Measurements from ENCODE around the gene FOXN3. TPM values are rescaled to one million over a fixed set of nuclear protein-coding genes. Genes with fewer than 3 reads are reported as not detected.

The FOXN3 gene
- polyA plus RNA-seq, 1 of the 3 experiments (the other 2 are of a cell fraction), result 9.8 TPM

GRCh38 chr14:89365061-89365801, 51.8 kb downstream of the FOXN3 start:
- peaks cover 19% of the 10 kb centered on the region for H3K79me2 ChIP-seq (ENCODE audit: insufficient read depth)
- no peaks in the 10 kb centered on the region for H3K9me3 ChIP-seq

GRCh38 chr14:89364316-89364715, 52.7 kb downstream of the FOXN3 start:
- H3K27ac ChIP-seq (ENCODE audit: low read depth in 2 of 2, low read length in 1 of 2), result no peak overlapping the region
- peaks cover 19% of the 10 kb centered on the region for H3K79me2 ChIP-seq (ENCODE audit: insufficient read depth)
- H3K9me2 ChIP-seq, result no peaks in the 10 kb centered on the region
- H3K9ac ChIP-seq, result no peak overlapping the region
- no peaks in the 10 kb centered on the region for H3K27me3 ChIP-seq (ENCODE audit: insufficient read depth)
- no peak overlapping the region for H2AFZ ChIP-seq (ENCODE audit: low read depth)
- no peak for TF ChIP-seq MEF2A (IDR thresholded peaks at IDR 0.05; ENCODE audit: borderline replicate concordance, low read depth)
- TF ChIP-seq FOSL2 (IDR thresholded peaks at IDR 0.05; ENCODE audit: borderline replicate concordance, low read depth), result no peak
- no peak for TF ChIP-seq FOXJ3 (CRISPR knock-in tag; IDR thresholded peaks at IDR 0.05)
- no peak for TF ChIP-seq MXI1 (IDR thresholded peaks at IDR 0.05; ENCODE audit: low read depth, low read length)
- no peak for TF ChIP-seq TCF12 (IDR thresholded peaks at IDR 0.05)
- no peak for TF ChIP-seq ELF1 (IDR thresholded peaks at IDR 0.05)
- no peak for TF ChIP-seq RCOR1 (IDR thresholded peaks at IDR 0.05; ENCODE audit: low read length)
- no peak for TF ChIP-seq MAX (IDR thresholded peaks at IDR 0.05; ENCODE audit: low read depth)
- no peak for TF ChIP-seq TEAD4 (IDR thresholded peaks at IDR 0.05; ENCODE audit: borderline replicate concordance, insufficient read depth)
- no peak for TF ChIP-seq IRF3 (IDR thresholded peaks at IDR 0.05; ENCODE audit: low read depth, low read length)
- TF ChIP-seq TAF1 (IDR thresholded peaks at IDR 0.05; ENCODE audit: borderline replicate concordance, low read depth, low read length), result no peak
- WGBS (ENCODE audit: low lambda C conversion rate), result 92% methylated on average over 3 of the region's 3 CpGs
- no peaks in the 10 kb centered on the region for H3F3A ChIP-seq (replicated peaks; ENCODE audit: insufficient read depth)
- H3K36me3 ChIP-seq (replicated peaks in 1 of 2; ENCODE audit: control insufficient read depth in 1 of 2, insufficient read depth in 2 of 2, low read length in 1 of 2), result peaks cover 0 to 2% of the 10 kb centered on the region in 2 experiments
- DNase-seq, result no peak
- ChIA-PET CTCF (no interaction called here), POLR2A (no interaction called here)
- H4K20me1 ChIP-seq (ENCODE audit: insufficient read depth), result no peaks in the 10 kb centered on the region; the same call in 1 of the 2 replicates
- no peaks in the 10 kb centered on the region for H3K9me3 ChIP-seq
- no peak overlapping the region for H3K4me3 ChIP-seq (ENCODE audit: low read depth in 2 of 2, low read length in 1 of 2)
- H3K4me2 ChIP-seq, result no peak overlapping the region
- peaks cover 0 to 7% of the 10 kb centered on the region in 2 experiments; a peak in 1 of 4 replicates for H3K4me1 ChIP-seq (ENCODE audit: control insufficient read depth in 1 of 2, insufficient read depth in 2 of 2, low read depth in 1 of 2, low read length in 1 of 2)

More at GRCh38 chr14:89365061-89365801, 51.8 kb downstream of the FOXN3 start:
- DNase-seq, result no peak
- Histone ChIP-seq H3K36me3 (replicated peaks in 1 of 2; ENCODE audit: control insufficient read depth in 1 of 2, insufficient read depth in 2 of 2, low read length in 1 of 2) (peaks cover 0 to 2% of the 10 kb centered on the region in 2 experiments), H2AFZ (ENCODE audit: low read depth) (no peak overlapping the region), H3K4me1 (ENCODE audit: control insufficient read depth in 1 of 2, insufficient read depth in 2 of 2, low read depth in 1 of 2, low read length in 1 of 2) (peaks cover 0 to 12% of the 10 kb centered on the region in 2 experiments; a peak in 1 of 4 replicates), H3K9ac (no peak overlapping the region), H3K9me2 (no peaks in the 10 kb centered on the region), H3K27me3 (ENCODE audit: insufficient read depth) (no peaks in the 10 kb centered on the region), H3F3A (replicated peaks; ENCODE audit: insufficient read depth) (no peaks in the 10 kb centered on the region), H3K4me2 (no peak overlapping the region), H3K27ac (ENCODE audit: low read depth in 2 of 2, low read length in 1 of 2) (no peak overlapping the region), H4K20me1 (ENCODE audit: insufficient read depth) (no peaks in the 10 kb centered on the region; the same call in 1 of the 2 replicates), H3K4me3 (ENCODE audit: low read depth in 2 of 2, low read length in 1 of 2) (no peak overlapping the region)
- WGBS (ENCODE audit: low lambda C conversion rate), result 93% methylated on average over 13 of the region's 13 CpGs
- CTCF ChIA-PET, result no interaction called here
- no peak for TF ChIP-seq MXI1 (IDR thresholded peaks at IDR 0.05; ENCODE audit: low read depth, low read length)
- no peak for TF ChIP-seq RAD21 (IDR thresholded peaks at IDR 0.05; ENCODE audit: low read length)
- no peak for TF ChIP-seq SMC3 (IDR thresholded peaks at IDR 0.05; ENCODE audit: low read depth, low read length)
- no peak for TF ChIP-seq EP300 (IDR thresholded peaks at IDR 0.05; ENCODE audit: borderline replicate concordance in 1 of 2, low read depth in 1 of 2, low read length in 1 of 2)
- TF ChIP-seq JUND (IDR thresholded peaks at IDR 0.05), result no peak
- TF ChIP-seq TAF1 (IDR thresholded peaks at IDR 0.05; ENCODE audit: borderline replicate concordance, low read depth, low read length), result no peak
- no peak for TF ChIP-seq RFX5 (IDR thresholded peaks at IDR 0.05; ENCODE audit: low read length)
- TF ChIP-seq NRF1 (IDR thresholded peaks at IDR 0.05; ENCODE audit: low read depth, low read length), result no peak
- no peak for TF ChIP-seq YY1 (IDR thresholded peaks at IDR 0.05; ENCODE audit: low read depth)
- TF ChIP-seq REST (IDR thresholded peaks at IDR 0.05; ENCODE audit: low read depth, low read length), result no peak
- POLR2A ChIA-PET, result no interaction called here

Data from SK-N-SH (cell line).